ENCODE data around the gene ZBTB21.

Gene ZBTB21

GRCh38 chr21:42039911-42040351 is 29.8 kb upstream of the ZBTB21 start:
- DNase-seq = peak; percentile 70

GRCh38 chr21:42039470-42039901 is 29.3 kb upstream of the ZBTB21 start:
- no peak for DNase-seq

GRCh38 chr21:42038826-42039425 is 28.8 kb upstream of the ZBTB21 start:
- no peak for DNase-seq

GRCh38 chr21:42038393-42038792 is 28.2 kb upstream of the ZBTB21 start:
- DNase-seq = no peak

GRCh38 chr21:42037943-42038342 is 27.8 kb upstream of the ZBTB21 start:
- DNase-seq = no peak

- no peak for DNase-seq
Measured at GRCh38 chr21:42037516-42037915, 27.4 kb upstream of the ZBTB21 start.

- DNase-seq = no peak
Measured at GRCh38 chr21:42036313-42036712, 26.2 kb upstream of the ZBTB21 start.

GRCh38 chr21:42032968-42033367 is 22.8 kb upstream of the ZBTB21 start:
- no peak for DNase-seq

GRCh38 chr21:42032266-42032665 is 22.1 kb upstream of the ZBTB21 start:
- no peak for DNase-seq

GRCh38 chr21:42031816-42032215 is 21.7 kb upstream of the ZBTB21 start:
- DNase-seq = no peak

- DNase-seq = no peak
Measured at GRCh38 chr21:42031241-42031640, 21.1 kb upstream of the ZBTB21 start.

GRCh38 chr21:42030311-42030710 is 20.2 kb upstream of the ZBTB21 start:
- no peak for DNase-seq

GRCh38 chr21:42028766-42029425 is 18.7 kb upstream of the ZBTB21 start:
- DNase-seq = no peak

GRCh38 chr21:42027822-42028765 is 17.9 kb upstream of the ZBTB21 start:
- no peak for DNase-seq

- no peak for DNase-seq
Measured at GRCh38 chr21:42027085-42027821, 17.1 kb upstream of the ZBTB21 start.

GRCh38 chr21:42026082-42026435 is 15.9 kb upstream of the ZBTB21 start:
- no peak for DNase-seq

GRCh38 chr21:42025376-42026081 is 15.4 kb upstream of the ZBTB21 start:
- no peak for DNase-seq

- no peak for DNase-seq
Measured at GRCh38 chr21:42022906-42023305, 12.7 kb upstream of the ZBTB21 start.

GRCh38 chr21:42022091-42022430 is 11.9 kb upstream of the ZBTB21 start:
- no peak for DNase-seq

- DNase-seq = no peak
Measured at GRCh38 chr21:42021371-42022090, 11.4 kb upstream of the ZBTB21 start.

GRCh38 chr21:42019706-42020105 is 9.5 kb upstream of the ZBTB21 start:
- DNase-seq = no peak

- no peak for DNase-seq
Measured at GRCh38 chr21:42019101-42019605, 9.0 kb upstream of the ZBTB21 start.

Measured in islet precursor cell (in vitro differentiated cells).